G401 (cell line): ENCODE measurements around the gene SGK2. TPM values are rescaled to one million over a fixed set of nuclear protein-coding genes. Genes with fewer than 3 reads are reported as not detected.

Experiments used
- DNase-seq: peaks from one replicate; pipeline ENCODE4 v3.0.0-alpha.2; 2015; ENCODE audit warnings: low spot score
- in situ Hi-C: cut with HindIII; loops from 2 replicates; pipeline ENCODE4 v1.10.0; 2016; ENCODE audit warnings: low sequenced_read_pairs, mixed read lengths
- total RNA-seq: library from RNA; depleted of rRNA; stranded (reverse); fragments of >200 nt; shearing (Covaris generic); gene quantifications from 2 replicates; pipeline ENCODE4 v1.2.3, GENCODE V29; 2014; rRNA removed

The SGK2 gene
- 0.27 TPM in 1 of 2 replicates, not detected in the other for total RNA-seq

DNA sequence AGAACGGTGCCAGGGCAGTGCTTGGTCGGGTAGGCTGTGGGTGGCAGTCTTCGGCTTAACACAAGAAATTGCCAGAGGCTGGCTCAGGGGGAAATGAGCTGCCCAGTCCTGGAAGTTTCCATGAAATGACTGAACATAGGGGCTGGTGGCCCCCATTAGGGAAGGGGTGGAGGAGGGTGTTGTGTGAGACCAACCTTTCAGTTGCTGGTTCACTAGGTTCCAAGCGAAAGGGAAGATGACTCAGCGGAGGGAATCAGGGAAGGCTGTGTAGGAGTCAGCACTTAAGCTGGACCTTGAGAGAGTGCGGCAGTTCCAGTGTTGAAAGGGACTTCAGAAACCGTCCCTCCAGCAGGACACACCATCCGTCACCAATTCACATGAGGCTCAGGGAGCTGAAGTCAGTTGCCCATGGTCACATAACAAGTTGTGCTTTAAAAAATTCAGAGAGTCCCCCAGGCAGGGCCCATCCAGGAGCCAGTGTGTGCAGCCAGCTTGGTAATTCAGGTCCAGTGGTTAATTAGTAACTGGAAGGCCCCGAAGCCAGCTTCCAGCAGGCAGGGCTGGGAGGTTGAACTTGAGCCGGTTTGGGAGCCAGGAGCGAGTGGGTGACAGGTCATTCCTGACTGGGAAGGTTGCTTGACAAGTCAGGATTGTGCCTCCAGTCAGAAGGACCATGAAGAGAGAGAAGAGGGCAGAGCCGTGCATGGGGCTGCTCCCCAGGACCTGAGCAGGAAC lies at the start of gene SGK2:
Gene SGK2 (plus strand): TSS at position 616 of the 735 bp plus-strand sequence. CDS start 7,469 bp downstream, outside the sequence.
- no peak for DNase-seq
- in situ Hi-C loops = no loop called here

DNA sequence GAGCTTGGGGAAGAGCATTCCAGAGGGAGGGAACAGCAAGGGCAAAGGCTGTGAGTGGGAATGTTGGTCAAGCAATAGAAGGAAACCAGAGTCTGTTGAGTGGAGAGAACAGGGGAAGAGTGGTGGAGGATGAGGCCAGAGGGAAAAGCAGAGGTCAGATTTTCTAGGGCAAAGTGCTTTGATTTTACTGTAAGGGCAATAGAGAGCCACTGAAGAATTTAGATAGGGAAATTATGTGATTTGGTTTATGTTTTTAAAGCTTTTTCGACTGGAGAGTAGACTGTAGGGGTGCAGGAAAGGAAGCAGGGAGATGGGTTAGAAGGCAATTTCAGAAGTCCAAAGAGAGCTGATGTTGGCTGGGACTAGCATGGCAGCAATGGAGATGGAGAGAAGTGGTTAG lies 46.9 kb upstream of the SGK2 start:
- no peak for DNase-seq
- in situ Hi-C loops = no loop called here

DNA sequence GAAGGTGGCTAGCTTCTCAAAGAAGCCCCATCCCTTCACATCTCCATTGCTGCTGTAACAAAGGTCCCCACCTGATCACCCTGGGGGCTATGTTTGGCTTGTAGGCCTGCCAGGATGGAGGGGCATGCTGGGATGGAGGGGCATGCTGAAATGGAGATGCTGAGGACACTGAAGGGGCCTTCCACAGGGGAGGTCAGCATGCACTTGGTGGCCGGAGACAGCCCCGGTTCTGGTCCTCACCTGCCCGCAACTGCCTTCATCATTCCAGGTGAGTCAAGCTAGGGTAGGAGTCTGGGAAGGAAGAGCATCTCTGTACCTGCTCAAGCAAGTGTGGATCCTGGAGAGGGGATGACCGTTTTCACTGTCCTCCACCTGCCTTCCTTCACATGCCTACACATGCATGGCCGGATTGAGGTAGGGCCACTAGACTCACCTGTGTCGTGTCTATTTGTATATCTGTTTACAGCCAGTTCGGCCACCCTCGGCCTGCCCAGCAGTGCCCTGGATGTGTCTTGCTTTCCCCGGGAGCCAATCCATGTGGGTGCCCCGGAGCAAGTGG lies 45.4 kb upstream of the SGK2 start:
- no peak for DNase-seq
- in situ Hi-C loops = no loop called here

DNA sequence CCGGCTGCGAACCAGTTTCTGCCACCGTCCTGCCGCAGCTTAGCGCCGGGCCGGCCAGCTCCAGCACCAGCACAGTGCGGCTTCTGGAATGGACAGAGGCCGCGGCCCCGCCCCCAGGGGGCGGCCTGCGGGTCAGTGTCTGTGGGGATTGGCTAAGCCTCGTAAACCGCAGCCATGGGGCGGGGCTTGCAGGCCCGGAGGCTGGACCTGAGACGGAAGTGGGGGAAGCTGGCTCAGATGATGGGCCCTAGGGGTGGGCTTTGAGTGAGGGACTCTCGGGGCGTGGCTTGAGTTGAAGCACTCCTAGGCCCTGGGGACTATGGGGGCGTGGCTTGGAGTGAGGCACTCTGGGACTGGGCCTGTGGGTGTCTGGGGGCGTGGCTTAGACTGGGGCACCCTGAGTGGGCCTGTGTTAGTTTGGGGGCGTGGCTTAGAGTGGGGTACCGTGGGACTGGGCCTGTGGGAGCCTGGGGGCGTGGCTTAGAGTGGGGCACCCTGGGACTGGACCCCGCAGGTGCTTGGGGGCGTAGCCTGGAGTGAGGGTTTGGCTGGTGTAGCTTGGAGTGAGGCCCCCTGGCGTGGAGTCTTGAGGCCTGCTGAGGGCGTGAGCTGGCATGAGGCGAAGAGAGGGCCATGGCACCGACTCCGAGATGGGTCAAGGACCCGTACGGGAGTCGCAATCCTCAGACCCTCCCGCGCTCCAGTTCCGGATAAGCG lies 44.7 kb upstream of the SGK2 start:
- peak; percentile 97 for DNase-seq
- in situ Hi-C loops = no loop called here

DNA sequence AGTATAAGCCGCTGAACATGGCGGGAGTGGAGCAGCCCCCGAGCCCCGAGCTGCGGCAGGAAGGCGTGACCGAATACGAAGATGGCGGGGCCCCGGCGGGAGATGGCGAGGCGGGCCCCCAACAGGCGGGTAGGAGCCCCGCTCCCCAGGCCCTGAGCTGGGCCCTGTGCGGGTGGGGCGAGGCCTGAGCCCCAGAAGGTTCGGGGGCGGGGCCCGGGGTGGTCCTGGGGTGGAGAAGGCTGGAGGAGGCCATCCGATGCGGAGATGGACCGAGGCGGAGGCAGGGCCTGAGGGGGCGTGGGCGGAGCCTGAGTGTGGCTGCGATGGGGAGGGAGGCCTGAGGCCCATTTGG lies 44.2 kb upstream of the SGK2 start:
- in situ Hi-C loops = no loop called here
- peak; percentile 29 for DNase-seq

DNA sequence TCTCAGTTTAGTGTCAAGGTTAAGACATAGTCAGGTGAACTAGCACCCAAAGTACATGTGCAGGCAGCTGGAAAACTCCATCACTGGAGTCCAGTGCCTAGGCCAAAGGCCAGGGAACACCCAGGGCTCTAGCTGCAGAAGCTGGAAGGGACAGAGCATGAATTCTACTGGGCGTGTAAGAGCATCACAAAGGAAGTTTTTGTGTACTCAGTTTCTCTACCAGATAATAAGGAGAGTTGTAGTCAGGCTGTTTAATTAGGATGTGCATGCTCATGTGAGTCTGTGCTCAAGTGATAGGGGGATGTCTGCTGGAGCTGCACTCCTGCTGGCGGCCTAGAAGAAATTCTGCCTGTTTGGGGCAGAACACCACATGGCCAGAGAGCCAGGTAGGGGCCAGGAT lies 43.2 kb upstream of the SGK2 start:
- in situ Hi-C loops = no loop called here
- DNase-seq = no peak

DNA sequence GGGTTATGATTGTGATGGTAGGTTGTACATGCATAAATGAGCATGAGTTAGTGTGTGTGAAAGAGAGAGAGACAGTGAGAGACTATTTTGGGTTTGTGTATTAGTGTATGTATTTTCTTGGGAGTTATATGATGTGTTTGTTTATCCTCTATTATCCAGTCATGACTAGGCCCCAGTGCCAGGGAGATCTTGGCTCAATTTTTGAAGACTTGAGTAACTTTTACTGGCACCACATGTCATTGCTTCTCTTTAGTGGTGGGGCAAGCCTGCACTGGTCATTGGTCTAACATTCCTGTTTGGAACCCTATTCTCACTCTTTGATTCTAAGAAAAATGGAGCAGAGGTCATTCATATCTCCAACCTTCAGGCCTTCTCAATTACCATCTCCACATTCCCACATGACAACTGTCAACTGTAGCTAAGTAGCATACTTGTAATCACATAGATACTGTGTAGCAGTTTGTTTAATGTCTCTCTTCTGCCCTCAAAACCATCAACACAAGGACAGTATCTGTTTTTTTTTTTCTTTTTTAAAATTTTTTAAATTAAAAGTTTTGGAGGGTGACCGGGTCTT lies 42.5 kb upstream of the SGK2 start:
- in situ Hi-C loops = no loop called here
- DNase-seq = no peak

DNA sequence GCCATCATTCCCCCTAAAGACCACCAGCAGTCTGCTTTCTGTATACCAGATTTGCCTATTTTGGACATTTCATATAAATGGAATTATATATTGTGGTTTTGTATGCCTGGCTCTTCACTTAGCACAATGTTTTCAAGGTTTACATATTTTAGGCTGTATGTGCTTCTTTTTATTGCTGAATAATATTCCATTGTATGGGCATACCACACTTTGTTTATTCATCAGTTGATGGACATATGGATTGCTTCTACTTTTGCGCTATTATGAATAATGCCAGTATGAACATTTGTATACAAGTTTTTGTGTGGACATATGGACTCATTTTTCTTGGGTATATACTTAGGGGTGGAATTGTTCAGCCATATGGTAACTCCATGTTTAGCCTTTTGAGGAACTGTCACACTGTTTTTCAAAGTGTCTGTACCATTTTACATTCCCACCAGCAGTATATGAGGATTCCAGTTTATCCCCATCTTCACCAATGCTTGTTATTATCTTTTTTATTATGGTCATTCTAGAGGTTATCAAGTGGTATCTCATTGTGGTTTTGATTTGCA lies 38.7 kb upstream of the SGK2 start:
- no peak for DNase-seq
- in situ Hi-C loops = no loop called here

DNA sequence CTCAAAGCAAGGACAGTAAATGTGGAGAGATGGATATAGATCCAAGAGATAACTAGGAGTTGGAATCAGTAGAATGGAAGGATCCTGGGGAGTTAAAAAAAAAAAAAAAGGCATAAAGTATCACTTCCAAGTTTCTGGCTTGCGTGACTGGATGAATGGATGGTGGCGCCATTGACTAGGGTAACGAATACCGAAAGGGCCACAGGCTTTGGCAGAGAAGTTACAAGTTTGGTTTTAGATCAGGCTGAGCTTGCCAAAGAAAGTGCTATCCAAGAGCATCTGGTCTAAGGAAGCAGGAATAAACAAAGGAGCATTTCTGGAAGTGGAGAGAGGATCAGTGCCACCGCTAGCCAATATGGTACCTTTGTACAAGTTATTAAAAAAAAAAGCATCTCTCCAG lies 33.8 kb upstream of the SGK2 start:
- in situ Hi-C loops = no loop called here
- DNase-seq = no peak

DNA sequence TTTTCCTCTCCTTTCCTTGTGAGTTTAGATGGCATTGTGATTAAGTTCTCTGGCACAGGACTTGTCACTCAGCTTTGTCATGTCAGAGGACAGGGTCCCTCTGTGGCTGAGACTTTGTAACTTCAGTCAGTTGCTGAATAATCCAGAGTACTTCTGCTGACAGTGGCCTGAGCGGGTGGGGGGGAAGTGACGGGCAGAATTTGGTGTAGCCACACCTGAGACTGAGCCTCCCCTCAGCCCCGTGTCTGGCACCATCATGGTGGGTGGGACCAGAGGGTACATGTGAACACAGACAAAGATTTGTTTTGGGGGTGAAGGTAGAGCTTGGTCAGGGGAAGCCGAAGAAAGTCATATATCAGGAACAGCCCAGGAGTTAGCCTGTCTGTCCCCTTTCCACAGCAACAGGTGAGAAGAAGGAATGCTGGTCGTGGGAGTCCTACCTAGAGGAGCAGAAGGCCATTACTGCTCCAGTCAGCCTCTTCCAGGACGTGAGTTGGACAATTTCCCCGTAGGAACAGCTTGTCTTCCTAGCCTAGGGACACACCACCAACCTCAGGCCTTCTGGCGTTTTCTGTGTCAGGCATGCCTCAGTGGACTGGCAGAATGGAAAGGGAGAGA lies 30.5 kb upstream of the SGK2 start:
- in situ Hi-C loops = no loop called here
- peak; percentile 37 for DNase-seq

DNA sequence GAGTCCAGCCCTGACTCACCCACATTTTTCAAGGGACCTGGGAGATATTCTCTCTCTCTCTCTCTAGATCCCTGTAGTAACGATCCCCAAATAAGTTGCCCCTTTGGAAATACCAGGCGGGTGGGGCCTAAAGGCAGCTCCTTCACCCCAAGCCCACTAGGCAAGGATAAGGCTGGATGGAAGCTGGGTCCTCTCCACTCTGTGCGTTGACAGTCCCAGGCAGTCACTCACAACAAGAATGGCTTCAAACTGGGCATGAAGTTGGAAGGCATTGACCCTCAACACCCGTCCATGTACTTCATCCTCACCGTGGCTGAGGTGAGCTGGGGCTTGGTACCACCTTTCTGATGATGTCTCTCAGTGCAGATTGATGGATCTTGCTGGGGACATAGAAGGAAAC lies 29.8 kb upstream of the SGK2 start:
- in situ Hi-C loops = no loop called here
- no peak for DNase-seq

DNA sequence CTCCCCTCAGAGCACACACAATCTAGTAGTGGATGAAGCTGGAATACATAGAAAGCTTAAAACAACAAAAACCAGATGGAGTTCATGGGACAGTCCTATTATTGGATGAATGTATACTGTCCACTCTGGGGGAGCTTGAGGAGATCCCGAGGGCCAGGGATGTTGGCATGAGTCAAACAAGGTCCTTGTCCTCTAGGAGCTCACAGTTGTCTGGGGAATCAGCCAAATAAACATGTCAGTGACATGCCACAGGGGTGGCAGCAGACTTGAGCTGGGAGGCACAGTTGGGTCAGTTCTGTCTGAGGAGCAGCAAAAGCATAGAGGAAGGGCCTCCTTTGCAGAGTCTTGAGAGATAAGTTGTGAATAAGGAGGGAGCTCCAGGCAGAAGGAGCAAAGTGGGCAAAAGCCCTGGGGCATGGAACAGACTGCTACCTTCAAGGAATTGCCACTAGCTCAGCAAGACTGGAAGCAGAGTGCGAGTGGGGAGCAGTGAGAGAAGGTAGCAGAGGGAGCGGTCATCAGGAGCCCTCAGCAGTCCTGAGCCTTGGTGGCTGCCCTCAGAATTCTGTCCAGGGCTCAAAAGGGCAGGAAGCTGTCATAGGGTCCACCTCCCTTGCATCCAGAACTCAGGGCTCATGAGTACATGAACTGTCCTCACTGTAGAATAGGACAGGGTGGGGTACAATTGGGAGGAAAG lies 29.2 kb upstream of the SGK2 start:
- DNase-seq = no peak
- in situ Hi-C loops = no loop called here

DNA sequence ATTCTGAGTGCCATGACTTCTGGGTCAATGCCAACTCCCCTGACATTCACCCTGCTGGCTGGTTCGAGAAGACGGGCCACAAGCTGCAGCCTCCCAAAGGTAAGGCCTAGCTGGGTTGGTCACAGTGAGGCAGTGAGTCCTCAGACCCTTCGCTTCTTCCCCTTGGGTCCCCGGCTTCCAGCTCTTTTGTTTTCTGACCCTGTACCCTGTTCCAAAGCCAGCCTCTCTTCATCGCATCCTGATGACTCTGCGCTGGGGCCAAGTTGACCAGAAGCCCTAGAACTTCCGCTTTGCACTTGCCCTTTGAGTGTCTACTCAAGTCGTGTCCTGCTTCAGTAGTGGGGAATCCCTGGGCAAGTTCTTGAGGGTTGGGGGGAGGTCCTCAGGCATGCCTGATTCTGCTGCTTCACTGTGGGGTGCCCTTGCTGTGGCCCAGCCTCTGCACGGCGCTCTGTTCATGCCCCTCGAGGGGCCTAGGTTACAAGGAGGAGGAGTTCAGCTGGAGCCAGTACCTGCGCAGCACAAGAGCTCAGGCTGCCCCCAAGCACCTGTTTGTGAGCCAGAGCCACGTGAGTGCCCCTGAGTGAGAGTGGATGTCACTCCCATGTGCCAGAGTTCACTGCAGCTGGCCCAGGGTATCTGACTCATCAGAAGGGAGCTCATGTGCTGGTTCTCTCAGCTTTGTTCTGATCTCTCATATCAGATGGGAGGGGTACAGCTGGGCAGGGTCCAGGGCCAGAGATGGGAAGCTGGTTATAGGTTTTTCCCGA lies 28.3 kb upstream of the SGK2 start:
- in situ Hi-C loops = no loop called here
- DNase-seq = no peak

DNA sequence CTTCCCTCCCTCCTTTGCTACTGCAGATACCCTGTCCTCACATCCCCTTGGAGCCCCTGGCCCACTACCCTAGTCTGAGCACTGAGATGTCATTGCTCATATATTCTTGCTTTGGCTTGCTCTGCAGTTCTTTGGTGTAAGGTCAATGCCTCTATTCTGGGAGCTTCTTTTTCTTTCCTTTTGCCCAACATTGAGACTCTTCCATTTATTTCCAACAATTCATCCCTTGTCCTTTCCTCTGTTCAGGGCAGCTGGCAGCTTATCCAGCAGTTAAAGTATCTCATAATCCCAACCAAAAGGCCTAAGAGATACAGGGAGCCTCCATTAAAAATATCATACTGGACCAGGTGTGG lies 27.8 kb upstream of the SGK2 start:
- in situ Hi-C loops = no loop called here
- DNase-seq = no peak

DNA sequence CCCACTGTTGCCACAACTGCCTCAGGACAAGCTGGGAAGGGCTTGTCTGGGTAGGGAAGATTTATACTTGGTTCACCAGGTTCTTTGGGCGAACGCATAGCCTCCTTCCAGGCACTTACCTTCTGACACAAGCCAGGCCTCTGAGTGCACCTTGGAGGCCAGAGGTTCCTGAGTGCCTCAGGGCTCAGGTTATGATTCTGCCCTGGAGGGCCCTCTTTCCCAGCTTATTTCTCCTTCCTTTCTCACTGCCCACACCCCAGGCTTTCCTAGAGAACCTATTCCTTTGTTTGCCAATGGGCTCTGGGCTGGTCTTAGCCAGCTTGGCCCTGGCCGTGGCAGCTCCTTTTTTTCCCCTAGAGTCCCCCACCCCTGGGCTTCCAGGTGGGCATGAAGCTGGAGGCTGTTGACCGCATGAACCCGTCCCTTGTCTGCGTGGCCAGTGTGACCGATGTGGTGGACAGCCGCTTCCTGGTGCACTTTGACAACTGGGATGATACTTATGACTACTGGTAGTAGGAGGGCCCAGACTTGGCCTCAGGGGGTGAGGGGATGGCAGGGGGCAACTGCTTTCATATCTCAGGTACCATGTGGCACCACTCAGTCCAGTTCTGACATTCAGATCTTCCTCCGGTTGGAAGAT lies 26.3 kb upstream of the SGK2 start:
- no peak for DNase-seq
- in situ Hi-C loops = no loop called here

DNA sequence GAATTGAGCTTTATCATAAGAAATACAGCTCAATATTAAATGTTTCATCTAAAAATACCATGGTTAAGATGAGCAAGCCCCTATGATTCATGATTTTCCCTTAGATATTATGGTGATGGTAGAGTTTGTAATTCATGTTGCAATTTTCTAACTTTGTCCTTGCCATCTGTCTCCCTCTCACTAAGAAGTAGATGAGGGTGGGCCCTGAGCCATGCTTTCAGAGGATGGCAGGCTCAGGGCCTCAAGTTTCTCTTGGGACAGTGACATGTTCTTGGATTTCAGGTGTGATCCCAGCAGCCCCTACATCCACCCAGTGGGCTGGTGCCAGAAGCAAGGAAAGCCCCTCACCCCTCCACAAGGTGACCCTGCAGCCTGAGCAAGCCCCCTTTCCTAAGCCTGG lies 25.8 kb upstream of the SGK2 start:
- in situ Hi-C loops = no loop called here
- DNase-seq = no peak

DNA sequence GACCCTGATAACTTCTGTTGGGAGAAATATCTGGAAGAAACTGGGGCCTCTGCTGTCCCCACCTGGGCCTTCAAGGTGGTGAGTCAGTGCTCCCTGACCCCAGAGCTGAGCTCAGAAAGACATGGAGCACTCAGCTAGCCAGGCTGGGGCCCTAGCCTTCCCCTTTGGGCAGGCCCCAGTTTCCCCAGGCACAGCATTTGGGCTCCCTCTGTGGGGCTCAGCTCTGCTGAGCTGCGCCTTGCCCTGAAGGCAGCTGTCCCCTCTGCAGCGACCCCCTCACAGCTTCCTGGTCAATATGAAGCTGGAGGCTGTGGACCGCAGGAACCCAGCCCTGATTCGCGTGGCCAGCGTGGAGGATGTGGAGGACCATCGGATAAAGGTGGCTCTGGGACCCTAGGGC lies 24.8 kb upstream of the SGK2 start:
- in situ Hi-C loops = no loop called here
- no peak for DNase-seq

DNA sequence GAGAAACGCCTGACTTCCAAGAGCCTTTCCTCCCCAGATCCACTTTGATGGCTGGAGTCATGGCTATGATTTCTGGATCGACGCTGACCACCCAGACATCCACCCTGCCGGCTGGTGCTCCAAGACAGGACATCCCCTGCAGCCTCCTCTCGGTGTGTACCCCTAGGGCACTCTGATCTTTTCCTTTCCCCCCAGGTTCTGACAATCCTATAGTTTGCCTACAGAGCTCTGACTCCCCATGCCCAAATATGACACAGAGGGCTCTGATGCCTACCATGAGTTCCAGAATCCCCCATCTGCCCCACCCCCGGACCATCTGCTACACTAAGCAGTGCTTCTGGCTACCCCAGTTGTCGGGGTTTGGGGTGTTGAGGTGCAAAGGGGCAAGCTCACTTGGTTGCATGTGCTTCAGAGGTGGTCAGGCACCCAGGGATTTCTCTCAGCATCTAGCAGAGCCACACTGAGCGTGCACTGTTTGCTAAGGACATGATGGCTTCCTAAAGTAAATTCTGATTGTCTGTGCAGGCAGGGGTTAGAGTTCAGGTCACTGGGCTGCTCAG lies 24.0 kb upstream of the SGK2 start:
- in situ Hi-C loops = no loop called here
- no peak for DNase-seq
